Measurements from ENCODE around the gene SARDH.

- no peak for TF ChIP-seq POLR2A (IDR thresholded peaks at IDR 0.05)
- TF ChIP-seq CTCF (IDR thresholded peaks at IDR 0.05): no peak
Observed at GRCh38 chr9:133622555-133622954, 115.6 kb downstream of the SARDH start.
